HG02588 (cell line): ENCODE measurements around the gene AUTS2.

Experiments used
- ATAC-seq: cut with Tn5 transposase; IDR thresholded peaks from one replicate; pipeline ENCODE4 v1.9.1; 2021; ENCODE audit warnings: mild to moderate bottlenecking, moderate library complexity; ENCODE audit not compliant: unreplicated experiment

Gene AUTS2

GRCh38 chr7:70044064-70044463 is 445.8 kb downstream of the AUTS2 start:
- no peak for ATAC-seq

GRCh38 chr7:70044525-70044924 is 446.2 kb downstream of the AUTS2 start:
- no peak for ATAC-seq

GRCh38 chr7:70044981-70045380 is 446.7 kb downstream of the AUTS2 start:
- ATAC-seq, result no peak

GRCh38 chr7:70047384-70047783 is 449.1 kb downstream of the AUTS2 start:
- ATAC-seq, result no peak

GRCh38 chr7:70047891-70048448 is 449.7 kb downstream of the AUTS2 start:
- no peak for ATAC-seq

GRCh38 chr7:70051726-70052125 is 453.5 kb downstream of the AUTS2 start:
- no peak for ATAC-seq

- ATAC-seq, result no peak
Measured at GRCh38 chr7:70052691-70053090, 454.4 kb downstream of the AUTS2 start.

GRCh38 chr7:70053421-70053820 is 455.1 kb downstream of the AUTS2 start:
- no peak for ATAC-seq

- no peak for ATAC-seq
Measured at GRCh38 chr7:70053989-70054388, 455.7 kb downstream of the AUTS2 start.

- no peak for ATAC-seq
Measured at GRCh38 chr7:70056363-70056762, 458.1 kb downstream of the AUTS2 start.

- no peak for ATAC-seq
Measured at GRCh38 chr7:70060298-70061068, 462.2 kb downstream of the AUTS2 start.

- no peak for ATAC-seq
Measured at GRCh38 chr7:70063371-70063770, 465.1 kb downstream of the AUTS2 start.

GRCh38 chr7:70063927-70064326 is 465.7 kb downstream of the AUTS2 start:
- ATAC-seq, result no peak

GRCh38 chr7:70066844-70067243 is 468.6 kb downstream of the AUTS2 start:
- ATAC-seq, result no peak

- ATAC-seq, result no peak
Measured at GRCh38 chr7:70068531-70068930, 470.3 kb downstream of the AUTS2 start.

GRCh38 chr7:70069977-70070376 is 471.7 kb downstream of the AUTS2 start:
- ATAC-seq, result no peak

- ATAC-seq, result no peak
Measured at GRCh38 chr7:70071766-70072165, 473.5 kb downstream of the AUTS2 start.

- no peak for ATAC-seq
Measured at GRCh38 chr7:70072220-70072619, 473.9 kb downstream of the AUTS2 start.

GRCh38 chr7:70076325-70076724 is 478.1 kb downstream of the AUTS2 start:
- ATAC-seq, result no peak

GRCh38 chr7:70082099-70082611 is 483.9 kb downstream of the AUTS2 start:
- no peak for ATAC-seq

GRCh38 chr7:70091362-70091761 is 493.1 kb downstream of the AUTS2 start:
- no peak for ATAC-seq
